Activated CD4-positive, alpha-beta T cell treated with anti-CD3 and anti-CD28 coated beads, Interleukin-2, amount 10 ng/mL, durations not matched to agents 24 days and 14 days (primary cell): Measurements from ENCODE around the gene PCYOX1L. TPM values are rescaled to one million over a fixed set of nuclear protein-coding genes. Genes with fewer than 3 reads are reported as not detected.

Experiments used
- DNase-seq: peaks from one replicate; pipeline ENCODE4 v3.0.0; 2022
- H3K27ac Mint-ChIP-seq: one replicate; pipeline ENCODE4 v1.8.0; 2022; ENCODE audit warnings: mild to moderate bottlenecking, mixed read lengths
- H3K27me3 Mint-ChIP-seq: one replicate; pipeline ENCODE4 v1.8.0; 2022; ENCODE audit warnings: mixed read lengths
- H3K36me3 Mint-ChIP-seq: one replicate; pipeline ENCODE4 v1.8.0; 2022; ENCODE audit warnings: low read depth, mild to moderate bottlenecking, mixed read lengths
- H3K4me1 Mint-ChIP-seq: one replicate; pipeline ENCODE4 v1.8.0; 2021; ENCODE audit warnings: mixed read lengths
- H3K4me3 Mint-ChIP-seq: one replicate; pipeline ENCODE4 v1.8.0; 2022; ENCODE audit warnings: mild to moderate bottlenecking, moderate library complexity, mixed read lengths
- H3K9me3 Mint-ChIP-seq: one replicate; pipeline ENCODE4 v1.8.0; 2021; ENCODE audit warnings: mixed read lengths
- intact Hi-C: fragments of 100-400 bp; cut with micrococcal nuclease; formaldehyde crosslinking; loops from one replicate; pipeline ENCODE4 v1.15.1; 2023
- total RNA-seq: library from RNA; stranded (reverse); gene quantifications from 2 replicates; pipeline ENCODE4 v1.2.3, GENCODE V29; 2022

PCYOX1L gene
- total RNA-seq, 1 donor from 2014 or later: 21.2 TPM

DNA sequence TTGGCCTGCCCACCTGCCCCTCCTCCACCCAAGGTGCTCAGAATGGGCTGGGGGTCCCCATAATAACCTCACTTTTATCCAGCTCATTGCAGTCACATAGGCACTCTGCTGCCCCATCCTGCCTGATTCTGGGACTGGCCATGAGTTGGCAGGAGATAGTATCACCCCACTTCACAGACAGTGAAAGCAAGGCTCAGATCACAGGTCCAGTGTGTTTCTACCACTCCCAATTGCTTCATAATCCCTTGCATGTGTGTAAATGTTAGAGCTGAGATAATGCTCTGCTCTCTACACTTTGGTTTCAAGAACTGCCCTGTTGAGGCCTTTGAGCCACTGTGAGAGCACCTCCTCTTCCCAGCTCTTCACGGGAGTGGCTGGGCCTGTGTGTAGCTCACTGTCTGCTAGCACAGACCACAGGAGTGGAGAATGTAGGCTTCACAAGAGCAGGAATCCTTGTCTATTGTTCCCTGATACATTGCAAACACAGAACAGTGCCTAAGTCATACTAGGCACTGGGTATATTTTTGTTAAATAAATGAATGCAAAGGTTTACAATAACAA, 8.4 kb downstream of the PCYOX1L start:
- Mint-ChIP-seq H3K27ac (no peak overlapping the region), H3K27me3 (no peaks in the 10 kb centered on the region), H3K4me3 (no peak overlapping the region), H3K9me3 (no peaks in the 10 kb centered on the region), H3K36me3 (peaks cover 10% of the 10 kb centered on the region), H3K4me1 (no peaks in the 10 kb centered on the region)
- DNase-seq: no peak
- intact Hi-C loops: no loop called here

DNA sequence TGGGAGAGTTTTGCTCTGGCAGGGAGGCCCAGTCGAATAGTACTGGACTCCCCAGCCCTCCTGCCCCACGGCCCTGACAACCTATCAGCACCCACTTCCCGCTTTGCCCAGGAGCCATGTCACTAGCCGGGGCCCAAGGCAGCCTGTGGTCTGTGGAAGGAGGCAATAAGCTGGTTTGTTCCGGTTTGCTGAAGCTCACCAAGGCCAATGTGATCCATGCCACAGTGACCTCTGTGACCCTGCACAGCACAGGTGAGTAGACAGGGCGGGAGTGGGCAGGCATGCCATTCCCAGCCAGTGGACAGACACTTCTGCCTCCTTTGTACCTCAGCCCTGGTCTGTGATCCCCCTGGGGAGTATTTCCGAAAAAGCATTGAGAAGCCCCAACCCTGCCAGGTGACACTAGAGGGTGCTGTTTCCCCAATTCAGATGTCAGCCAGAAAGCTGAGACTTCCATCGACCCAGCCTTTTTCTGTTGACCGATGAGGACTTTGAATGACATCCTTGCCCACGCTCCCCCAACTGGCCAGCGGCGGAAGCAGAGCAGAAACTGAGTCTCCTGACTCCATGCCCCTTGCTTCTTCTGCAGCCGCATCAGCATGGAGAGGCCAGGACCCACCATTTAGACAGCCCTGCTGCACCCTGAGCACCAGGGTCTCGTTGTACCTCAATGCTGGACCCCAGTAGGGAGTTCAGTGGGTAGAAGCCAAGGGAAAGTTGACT, 9.6 kb downstream of the PCYOX1L start:
- H3K4me1 Mint-ChIP-seq: no peaks in the 10 kb centered on the region
- no peaks in the 10 kb centered on the region for H3K27me3 Mint-ChIP-seq
- peak; percentile 87 for DNase-seq
- intact Hi-C loops: loop anchor here (1.0 kb wide), 2 partner anchors 9 to 50 kb away; partner anchors contain the start of gene PCYOX1L
- no peak overlapping the region for H3K27ac Mint-ChIP-seq
- no peaks in the 10 kb centered on the region for H3K9me3 Mint-ChIP-seq
- H3K4me3 Mint-ChIP-seq: no peak overlapping the region
- peaks cover 10% of the 10 kb centered on the region for H3K36me3 Mint-ChIP-seq

GRCh38 chr5:149367972-149368645, 10.3 kb downstream of the PCYOX1L start:
- no peaks in the 10 kb centered on the region for H3K27me3 Mint-ChIP-seq
- peaks cover 8% of the 10 kb centered on the region for H3K36me3 Mint-ChIP-seq
- no peak overlapping the region for H3K27ac Mint-ChIP-seq
- H3K4me1 Mint-ChIP-seq: no peaks in the 10 kb centered on the region
- no peaks in the 10 kb centered on the region for H3K9me3 Mint-ChIP-seq
- intact Hi-C loops: loop anchor here (1.0 kb wide), 2 partner anchors 10 to 51 kb away; partner anchors contain the start of gene PCYOX1L
- no peak overlapping the region for H3K4me3 Mint-ChIP-seq
- DNase-seq: no peak

DNA sequence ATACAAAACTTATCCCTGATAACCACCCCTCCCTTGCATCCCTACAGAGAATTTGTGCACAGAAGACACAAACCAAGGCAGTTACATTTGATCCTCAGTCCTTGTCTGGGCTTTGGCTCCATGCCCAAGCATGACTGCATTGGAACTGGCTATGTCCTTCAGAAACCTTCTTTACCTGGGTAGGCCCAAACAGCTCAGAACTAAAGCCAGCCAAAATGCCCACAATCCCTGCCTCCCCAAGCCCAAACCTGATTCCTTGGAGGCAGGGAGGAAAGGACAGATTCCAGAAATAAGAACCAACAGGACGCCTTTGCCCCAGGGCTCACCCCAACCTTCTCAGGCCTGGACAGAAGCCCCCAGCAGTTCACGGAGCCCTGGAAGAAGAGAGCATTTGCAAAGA, 13.0 kb downstream of the PCYOX1L start:
- Mint-ChIP-seq H3K36me3 (peaks cover 5% of the 10 kb centered on the region), H3K27me3 (no peaks in the 10 kb centered on the region), H3K4me1 (no peaks in the 10 kb centered on the region), H3K27ac (no peak overlapping the region), H3K4me3 (no peak overlapping the region), H3K9me3 (no peaks in the 10 kb centered on the region)
- intact Hi-C loops: loop anchor here (1.0 kb wide), 1 partner anchor 54 kb away; no protein-coding TSS in a partner anchor
- no peak for DNase-seq

DNA sequence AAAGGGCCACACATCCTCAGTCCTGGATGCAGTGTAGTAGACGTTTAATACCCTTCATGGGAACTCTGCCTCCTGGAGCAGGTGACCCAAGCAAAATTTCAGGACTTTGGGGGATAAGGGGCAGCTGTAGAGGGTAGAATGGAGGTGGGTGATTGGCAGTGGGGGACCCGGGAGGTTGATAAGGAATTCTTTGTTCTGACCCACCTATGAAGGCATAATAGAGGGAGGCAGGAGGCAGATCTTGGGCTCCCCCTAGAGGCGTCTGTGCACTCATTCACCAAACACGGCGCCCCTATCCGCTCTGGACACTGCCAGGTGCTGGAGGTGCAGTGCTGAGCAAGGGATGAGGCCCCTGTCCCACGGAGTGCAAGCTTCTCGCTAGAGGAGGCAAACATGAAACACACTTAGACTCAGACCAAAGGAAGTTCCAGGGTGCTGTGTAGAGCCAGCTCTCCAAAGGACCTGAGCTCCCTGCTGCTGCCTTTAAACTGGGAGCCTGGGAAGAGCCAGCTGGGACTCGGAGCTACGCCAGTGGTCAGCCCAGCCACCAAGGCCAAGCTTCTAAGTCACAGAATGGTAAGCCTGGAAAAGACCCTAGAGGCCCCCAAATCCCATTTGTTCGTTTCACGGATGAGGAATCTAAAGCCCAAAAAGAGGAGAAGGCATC, 13.6 kb downstream of the PCYOX1L start:
- Mint-ChIP-seq H3K27me3 (no peaks in the 10 kb centered on the region), H3K27ac (no peak overlapping the region), H3K4me1 (no peaks in the 10 kb centered on the region), H3K36me3 (peaks cover 5% of the 10 kb centered on the region), H3K4me3 (no peak overlapping the region), H3K9me3 (no peaks in the 10 kb centered on the region)
- DNase-seq: peak; percentile 90
- intact Hi-C loops: loop anchor here (1.0 kb wide), 1 partner anchor 54 kb away; no protein-coding TSS in a partner anchor

GRCh38 chr5:149372076-149372795, 14.4 kb downstream of the PCYOX1L start:
- peaks cover 5% of the 10 kb centered on the region for H3K36me3 Mint-ChIP-seq
- H3K4me1 Mint-ChIP-seq: no peaks in the 10 kb centered on the region
- H3K27me3 Mint-ChIP-seq: no peaks in the 10 kb centered on the region
- H3K4me3 Mint-ChIP-seq: no peak overlapping the region
- no peak overlapping the region for H3K27ac Mint-ChIP-seq
- no peaks in the 10 kb centered on the region for H3K9me3 Mint-ChIP-seq
- intact Hi-C loops: no loop called here
- DNase-seq: no peak

DNA sequence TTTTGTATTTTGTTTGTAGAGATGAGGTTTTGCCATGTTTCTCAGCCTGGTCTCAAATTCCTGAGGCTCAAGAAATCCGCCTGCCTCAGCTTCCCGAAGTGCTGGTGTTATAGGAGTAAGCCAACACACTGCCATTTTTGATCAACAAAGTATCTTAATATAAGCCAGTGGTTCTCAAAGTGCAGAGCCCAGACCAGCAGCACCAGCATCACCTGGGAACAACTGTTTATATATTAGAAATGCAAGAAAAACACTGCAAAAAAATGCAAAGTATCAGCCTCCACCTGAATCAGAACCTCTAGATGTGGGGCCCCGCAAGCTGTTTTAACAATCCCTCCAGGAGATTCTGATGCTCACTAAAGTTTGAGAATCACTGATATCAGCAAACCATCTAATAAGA, 15.1 kb downstream of the PCYOX1L start:
- no peaks in the 10 kb centered on the region for H3K9me3 Mint-ChIP-seq
- intact Hi-C loops: no loop called here
- no peak overlapping the region for H3K27ac Mint-ChIP-seq
- H3K4me3 Mint-ChIP-seq: no peak overlapping the region
- DNase-seq: no peak
- H3K27me3 Mint-ChIP-seq: no peaks in the 10 kb centered on the region
- peaks cover 5% of the 10 kb centered on the region for H3K36me3 Mint-ChIP-seq
- no peaks in the 10 kb centered on the region for H3K4me1 Mint-ChIP-seq

GRCh38 chr5:149374303-149374702, 16.5 kb downstream of the PCYOX1L start:
- H3K9me3 Mint-ChIP-seq: no peaks in the 10 kb centered on the region
- no peak for DNase-seq
- H3K27ac Mint-ChIP-seq: no peak overlapping the region
- H3K4me3 Mint-ChIP-seq: no peak overlapping the region
- no peaks in the 10 kb centered on the region for H3K27me3 Mint-ChIP-seq
- no peaks in the 10 kb centered on the region for H3K4me1 Mint-ChIP-seq
- H3K36me3 Mint-ChIP-seq: peaks cover under 1% of the 10 kb centered on the region
- intact Hi-C loops: no loop called here

DNA sequence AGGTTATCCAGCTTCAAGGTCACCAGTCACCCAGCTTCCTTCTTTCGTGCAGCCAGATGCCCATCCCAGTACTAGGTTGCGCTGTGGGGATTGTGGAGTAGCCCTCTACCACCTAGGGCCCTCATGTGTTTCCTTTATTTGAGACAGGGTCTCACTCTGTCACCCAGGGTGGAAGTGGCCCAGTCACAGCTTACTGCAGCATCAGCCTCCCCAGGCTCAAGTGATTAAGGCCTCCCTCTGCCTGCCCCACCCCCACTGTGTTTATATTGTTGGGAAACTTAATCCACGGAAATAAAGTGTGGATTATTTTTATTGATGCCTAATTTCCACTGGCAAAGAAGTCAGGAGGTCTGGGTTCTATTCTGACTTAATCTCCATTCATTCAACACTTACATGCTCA, 17.0 kb downstream of the PCYOX1L start:
- no peaks in the 10 kb centered on the region for H3K4me1 Mint-ChIP-seq
- no peak for DNase-seq
- no peak overlapping the region for H3K27ac Mint-ChIP-seq
- no peaks in the 10 kb centered on the region for H3K27me3 Mint-ChIP-seq
- H3K9me3 Mint-ChIP-seq: no peaks in the 10 kb centered on the region
- no peaks in the 10 kb centered on the region for H3K36me3 Mint-ChIP-seq
- H3K4me3 Mint-ChIP-seq: no peak overlapping the region
- intact Hi-C loops: no loop called here

GRCh38 chr5:149375434-149375833, 17.6 kb downstream of the PCYOX1L start:
- DNase-seq: no peak
- Mint-ChIP-seq H3K27me3 (no peaks in the 10 kb centered on the region), H3K4me3 (no peak overlapping the region), H3K4me1 (no peaks in the 10 kb centered on the region), H3K9me3 (no peaks in the 10 kb centered on the region), H3K36me3 (no peaks in the 10 kb centered on the region), H3K27ac (no peak overlapping the region)
- intact Hi-C loops: no loop called here

GRCh38 chr5:149376104-149376503, 18.3 kb downstream of the PCYOX1L start:
- Mint-ChIP-seq H3K4me3 (no peak overlapping the region), H3K36me3 (no peaks in the 10 kb centered on the region), H3K4me1 (no peaks in the 10 kb centered on the region), H3K9me3 (no peaks in the 10 kb centered on the region), H3K27ac (no peak overlapping the region), H3K27me3 (no peaks in the 10 kb centered on the region)
- intact Hi-C loops: no loop called here
- no peak for DNase-seq

DNA sequence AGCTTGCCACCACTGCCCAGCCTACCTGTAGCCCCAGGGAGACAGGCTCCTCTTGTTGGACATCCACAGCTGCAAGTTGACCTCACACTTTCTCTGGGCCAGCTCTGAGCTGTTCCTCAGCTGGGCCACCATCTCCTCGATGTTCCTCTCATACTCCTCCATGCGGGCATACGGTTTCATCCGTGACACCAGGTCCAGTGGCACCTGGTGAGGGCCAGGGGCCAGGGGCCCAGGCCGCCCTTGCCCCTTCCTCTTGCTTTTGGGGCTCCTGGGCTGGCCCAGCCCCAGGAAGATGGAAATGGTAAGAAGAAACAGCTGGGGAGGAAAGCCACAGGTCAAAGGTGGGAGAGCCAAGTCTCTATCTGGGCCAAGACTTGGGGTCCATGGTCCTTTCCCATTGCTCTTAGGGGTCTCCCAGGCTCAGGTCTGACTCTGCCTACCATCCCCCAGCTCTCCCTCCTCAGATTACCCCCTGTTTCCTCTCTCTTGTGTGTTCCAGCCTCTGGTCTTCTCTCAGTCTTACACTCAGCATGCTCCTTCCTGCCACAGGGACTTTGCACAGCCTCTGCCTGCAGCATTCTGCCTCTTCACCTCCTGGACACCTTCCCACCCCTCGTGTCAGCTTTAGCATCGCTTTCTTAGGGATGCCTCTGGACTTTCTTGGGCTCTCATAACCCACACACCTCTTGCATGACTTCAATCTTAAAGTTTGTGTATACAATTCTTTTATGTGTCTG, 19.0 kb downstream of the PCYOX1L start:
- Mint-ChIP-seq H3K4me1 (no peaks in the 10 kb centered on the region), H3K36me3 (no peaks in the 10 kb centered on the region), H3K27me3 (no peaks in the 10 kb centered on the region), H3K27ac (no peak overlapping the region), H3K9me3 (no peaks in the 10 kb centered on the region), H3K4me3 (no peak overlapping the region)
- intact Hi-C loops: no loop called here
- DNase-seq: no peak

DNA sequence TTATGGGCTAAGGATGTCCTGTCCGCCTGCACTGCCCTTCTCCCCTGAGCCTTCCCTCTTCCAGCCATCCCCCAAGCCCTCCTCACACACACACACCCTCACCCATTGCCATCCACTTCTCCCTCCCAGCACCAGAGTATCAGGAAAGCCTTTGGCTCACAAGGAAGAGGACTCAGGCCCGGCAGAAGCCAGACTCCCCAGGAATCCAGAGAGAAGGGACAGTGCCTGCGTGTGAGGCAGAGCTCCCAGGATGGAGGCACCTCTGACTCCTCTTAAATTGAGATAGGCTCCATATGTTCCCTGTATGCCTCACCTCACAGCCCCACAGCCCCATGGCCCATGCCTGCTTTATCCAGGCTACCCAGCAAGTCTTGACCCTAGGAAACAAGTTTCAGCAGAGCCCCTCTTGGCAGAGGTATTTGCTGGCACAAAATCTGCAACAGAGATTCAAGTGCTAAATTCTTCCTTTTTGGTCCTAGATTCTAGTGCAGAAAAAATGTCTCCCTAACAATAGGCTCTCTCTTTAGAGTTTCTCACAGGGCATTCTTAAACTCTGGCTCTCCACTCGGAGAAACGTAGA, 20.5 kb downstream of the PCYOX1L start:
- no peak overlapping the region for H3K27ac Mint-ChIP-seq
- no peaks in the 10 kb centered on the region for H3K9me3 Mint-ChIP-seq
- intact Hi-C loops: no loop called here

More for the DNA sequence above, 20.5 kb downstream of the PCYOX1L start:
- no peaks in the 10 kb centered on the region for H3K4me1 Mint-ChIP-seq
- no peaks in the 10 kb centered on the region for H3K27me3 Mint-ChIP-seq
- no peaks in the 10 kb centered on the region for H3K36me3 Mint-ChIP-seq
- H3K4me3 Mint-ChIP-seq: no peak overlapping the region
- no peak for DNase-seq
